Measurements from ENCODE around the gene MAP4K4. TPM values are rescaled to one million over a fixed set of nuclear protein-coding genes. Genes with fewer than 3 reads are reported as not detected.

The MAP4K4 gene
- total and polyA plus RNA-seq, 12 donors = 8.7 to 43.1 (median 21.8) TPM

DNA sequence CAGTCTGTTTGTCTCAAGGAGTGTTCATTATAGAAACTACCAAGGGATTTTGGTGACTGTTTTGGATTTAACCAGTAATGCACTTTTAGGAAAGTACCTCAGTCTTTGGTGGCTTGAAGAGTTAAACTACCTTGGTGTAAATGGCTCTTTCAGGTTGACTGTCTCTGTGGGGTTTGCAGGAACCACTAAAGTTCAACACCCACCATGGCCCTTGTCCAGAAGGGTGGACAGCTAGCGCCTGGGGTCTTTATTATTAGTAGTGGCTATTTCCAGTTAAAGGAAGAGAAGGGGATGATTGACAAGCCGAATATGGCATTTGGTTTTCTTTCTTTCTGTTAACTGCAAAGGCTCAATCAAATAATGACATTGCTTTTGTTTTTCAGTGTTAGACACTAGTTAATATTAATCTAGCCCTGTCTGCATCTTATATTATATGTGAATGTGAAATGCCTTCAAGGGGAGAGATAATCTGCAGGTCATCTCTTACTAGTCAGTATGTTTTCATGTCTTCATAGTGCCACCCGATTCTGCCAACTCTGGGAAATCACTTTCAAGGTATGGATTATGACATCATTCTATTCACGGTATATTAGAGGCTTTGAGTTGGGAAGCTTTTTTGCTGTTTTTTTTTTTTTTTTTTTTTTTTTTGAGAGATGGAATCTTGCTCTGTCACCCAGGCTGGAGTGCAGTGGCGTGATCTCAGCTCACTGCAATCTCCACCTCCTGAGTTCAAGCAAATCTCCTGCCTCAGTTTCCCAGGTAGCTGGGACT lies 56.4 kb downstream of the MAP4K4 start:
- intact Hi-C loops (cut with DNase I) = no loop called here
- Histone ChIP-seq H3K36me3 (replicated peaks in 1 of 2) (no peaks in the 10 kb centered on the region), H3K4me3 (no peak overlapping the region), H3K27ac (no peak overlapping the region), H3K27me3 (no peaks in the 10 kb centered on the region), H3K4me1 (replicated peaks in 1 of 2) (peaks cover 0 to 28% of the 10 kb centered on the region in 2 donors), H3K9me3 (replicated peaks in 1 of 3) (no peaks in the 10 kb centered on the region)
- TF ChIP-seq POLR2A (IDR thresholded peaks at IDR 0.05) = no peak
- TF ChIP-seq, protein P1, sequence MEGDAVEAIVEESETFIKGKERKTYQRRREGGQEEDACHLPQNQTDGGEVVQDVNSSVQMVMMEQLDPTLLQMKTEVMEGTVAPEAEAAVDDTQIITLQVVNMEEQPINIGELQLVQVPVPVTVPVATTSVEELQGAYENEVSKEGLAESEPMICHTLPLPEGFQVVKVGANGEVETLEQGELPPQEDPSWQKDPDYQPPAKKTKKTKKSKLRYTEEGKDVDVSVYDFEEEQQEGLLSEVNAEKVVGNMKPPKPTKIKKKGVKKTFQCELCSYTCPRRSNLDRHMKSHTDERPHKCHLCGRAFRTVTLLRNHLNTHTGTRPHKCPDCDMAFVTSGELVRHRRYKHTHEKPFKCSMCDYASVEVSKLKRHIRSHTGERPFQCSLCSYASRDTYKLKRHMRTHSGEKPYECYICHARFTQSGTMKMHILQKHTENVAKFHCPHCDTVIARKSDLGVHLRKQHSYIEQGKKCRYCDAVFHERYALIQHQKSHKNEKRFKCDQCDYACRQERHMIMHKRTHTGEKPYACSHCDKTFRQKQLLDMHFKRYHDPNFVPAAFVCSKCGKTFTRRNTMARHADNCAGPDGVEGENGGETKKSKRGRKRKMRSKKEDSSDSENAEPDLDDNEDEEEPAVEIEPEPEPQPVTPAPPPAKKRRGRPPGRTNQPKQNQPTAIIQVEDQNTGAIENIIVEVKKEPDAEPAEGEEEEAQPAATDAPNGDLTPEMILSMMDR (IDR thresholded peaks at IDR 0.05) = no peak
- WGBS, 4 donors = 73 to 93% (median 82%) methylated on average over 5 of the region's 5 CpGs
- DNase-seq = no peak

DNA sequence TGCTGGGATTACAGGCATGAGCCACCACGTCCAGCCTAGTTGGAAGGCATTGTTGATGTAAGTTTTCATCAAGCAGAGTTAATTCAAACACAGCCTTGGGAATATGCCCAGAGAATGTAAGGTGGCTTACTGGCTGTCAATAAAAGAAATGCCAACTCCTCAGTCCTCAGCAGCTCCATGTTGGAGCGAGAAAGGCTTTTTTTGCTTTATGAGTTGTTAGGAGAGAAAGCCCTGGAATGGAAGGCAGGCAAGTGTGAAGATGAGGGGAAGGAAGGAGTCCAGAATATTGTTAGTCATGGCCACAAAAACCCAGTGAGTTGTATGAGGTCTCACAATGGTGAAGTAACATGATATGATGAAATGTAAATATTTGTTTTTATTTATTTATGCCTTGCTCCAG lies 57.1 kb downstream of the MAP4K4 start:
- H3K27ac ChIP-seq = no peak overlapping the region
- TF ChIP-seq, protein P1 (IDR thresholded peaks at IDR 0.05) = no peak
- no peak for TF ChIP-seq POLR2A (IDR thresholded peaks at IDR 0.05)
- no peak for DNase-seq
- WGBS, 4 donors = 92 to 100% (median 95%) methylated on average over 2 of the region's 2 CpGs
- no peak overlapping the region for H3K4me3 ChIP-seq
- no peaks in the 10 kb centered on the region for H3K9me3 ChIP-seq (replicated peaks in 1 of 3)
- peaks cover 0 to 28% of the 10 kb centered on the region in 2 donors for H3K4me1 ChIP-seq (replicated peaks in 1 of 2)
- intact Hi-C loops (cut with DNase I) = no loop called here
- no peaks in the 10 kb centered on the region for H3K27me3 ChIP-seq
- H3K36me3 ChIP-seq (replicated peaks in 1 of 2) = no peaks in the 10 kb centered on the region

DNA sequence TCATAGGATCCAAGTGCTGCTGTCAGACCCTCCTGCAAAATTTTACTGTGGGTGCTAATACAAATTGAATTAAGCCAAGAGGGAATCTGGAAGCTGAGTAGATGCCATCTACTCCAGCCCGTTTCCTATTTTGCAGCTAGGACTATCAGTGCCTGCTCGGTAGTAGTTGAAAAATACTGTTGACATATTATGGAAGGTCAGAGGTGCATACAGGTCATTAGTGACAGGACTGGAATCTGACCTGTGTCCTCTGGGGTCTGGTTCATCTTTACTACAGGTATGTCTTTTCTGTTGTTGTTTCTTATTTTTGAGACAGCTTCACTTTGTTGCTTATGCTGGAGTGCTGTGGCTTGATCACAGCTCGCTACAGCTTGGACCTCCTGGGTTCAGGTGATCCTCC lies 58.8 kb downstream of the MAP4K4 start:
- 83 to 92% (median 87%) methylated on average over 3 of the region's 3 CpGs for WGBS, 4 donors
- Histone ChIP-seq H3K27me3 (no peaks in the 10 kb centered on the region), H3K27ac (no peak overlapping the region), H3K4me3 (no peak overlapping the region), H3K36me3 (replicated peaks in 1 of 2) (no peaks in the 10 kb centered on the region), H3K9me3 (replicated peaks in 1 of 3) (no peaks in the 10 kb centered on the region), H3K4me1 (replicated peaks in 1 of 2) (peaks cover 0 to 25% of the 10 kb centered on the region in 2 donors)
- intact Hi-C loops (cut with DNase I) = no loop called here
- no peak for TF ChIP-seq POLR2A (IDR thresholded peaks at IDR 0.05)
- TF ChIP-seq, protein P1 (IDR thresholded peaks at IDR 0.05) = no peak
- no peak for DNase-seq

DNA sequence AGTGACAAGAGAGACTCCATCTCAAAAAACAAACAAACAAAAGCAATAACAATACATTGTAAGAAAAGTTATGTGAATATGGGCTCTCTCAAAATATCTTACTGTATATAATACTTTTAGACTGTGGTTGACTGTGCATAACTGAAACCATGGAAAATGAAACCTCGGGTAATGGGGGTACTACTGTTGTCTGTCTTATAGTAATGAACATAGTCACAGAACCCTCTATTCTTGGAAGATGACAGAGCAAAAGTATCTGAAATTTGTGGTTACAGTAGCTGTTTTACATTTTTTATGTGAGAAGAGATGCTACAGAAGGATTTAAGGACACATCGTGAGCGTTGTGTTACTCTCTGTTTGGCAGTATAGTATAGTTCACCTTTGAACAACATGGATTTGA lies 60.5 kb downstream of the MAP4K4 start:
- peaks cover 0 to 14% of the 10 kb centered on the region in 2 donors for H3K4me1 ChIP-seq (replicated peaks in 1 of 2)
- no peaks in the 10 kb centered on the region for H3K36me3 ChIP-seq (replicated peaks in 1 of 2)
- no peaks in the 10 kb centered on the region for H3K27me3 ChIP-seq
- intact Hi-C loops (cut with DNase I) = no loop called here
- 78 to 84% (median 79%) methylated on average over 3 of the region's 3 CpGs for WGBS, 4 donors
- TF ChIP-seq, protein P1 (IDR thresholded peaks at IDR 0.05) = no peak
- no peak for TF ChIP-seq POLR2A (IDR thresholded peaks at IDR 0.05)
- H3K4me3 ChIP-seq = no peak overlapping the region
- no peak overlapping the region for H3K27ac ChIP-seq
- no peaks in the 10 kb centered on the region for H3K9me3 ChIP-seq (replicated peaks in 1 of 3)
- DNase-seq = no peak

Measured in adrenal gland (tissue), 12 donors.